CD4-positive, alpha-beta T cell treated with Interleukin-1 beta for 1 hour (primary cell): ENCODE measurements around the gene NTS.

Experiments
- DNase-seq, 2 donors: peaks; one replicate each; pipeline ENCODE4 v3.0.0-alpha.2; 2020 to 2022

NTS gene

GRCh38 chr12:85927166-85927565 is 53.1 kb downstream of the NTS start:
- no peak for DNase-seq
